Measurements from ENCODE around the gene CCNDBP1. TPM values are rescaled to one million over a fixed set of nuclear protein-coding genes. Genes with fewer than 3 reads are reported as not detected.
"Not testable (repeated sequence)": the region's sequence is repeated elsewhere in the genome, so short reads cannot be mapped to it uniquely, and the experiment has no call there.

The CCNDBP1 gene
- total and polyA plus RNA-seq, 2 donors, result 60.7 to 87.9 TPM

DNA sequence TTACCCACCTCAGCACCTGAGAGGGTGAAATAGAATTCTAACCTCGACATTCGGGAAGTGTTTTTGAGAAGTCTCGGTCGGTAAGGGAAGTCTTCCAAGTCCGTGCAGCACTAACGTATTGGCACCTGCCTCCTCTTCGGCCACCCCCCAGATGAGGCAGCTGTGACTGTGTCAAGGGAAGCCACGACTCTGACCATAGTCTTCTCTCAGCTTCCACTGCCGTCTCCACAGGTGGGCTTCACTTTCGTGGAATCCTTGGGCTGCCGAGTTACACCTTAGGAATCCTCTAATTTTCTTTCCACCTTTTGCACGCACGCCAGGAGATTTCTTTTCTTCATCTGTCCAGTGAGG, 775 bp downstream of the CCNDBP1 start:
- Histone ChIP-seq H3K9me3 (ENCODE audit: control insufficient read depth in 2 of 2, insufficient read depth in 1 of 2, low read length in 1 of 2) (no peaks in the 10 kb centered on the region), H3K36me3 (ENCODE audit: control insufficient read depth in 2 of 2, insufficient read depth in 2 of 2, low read length in 1 of 2) (peaks cover 18% of the 10 kb centered on the region in 2 donors), H3K27me3 (ENCODE audit: control insufficient read depth in 2 of 2, insufficient read depth in 1 of 2, low read length in 1 of 2) (no peaks in the 10 kb centered on the region), H3K27ac (ENCODE audit: low read depth in 1 of 2, low read length in 1 of 2) (peak overlapping the region; percentile 87 to 97), H3K4me3 (ENCODE audit: low read length in 2 of 2) (peak overlapping the region; percentile 70 to 94), H3K4me1 (ENCODE audit: control insufficient read depth in 2 of 2, insufficient read depth in 2 of 2, low read length in 2 of 2) (peaks cover 4 to 17% of the 10 kb centered on the region in 2 donors)
- DNase-seq (ENCODE audit: low read depth in 6 of 9, low spot score in 9 of 9), result peak in 1 of 9 donors; percentile 38
- WGBS, result 5% methylated on average over 13 of the region's 13 CpGs

- peaks cover 28 to 34% of the 10 kb centered on the region in 2 donors for H3K36me3 ChIP-seq (ENCODE audit: control insufficient read depth in 2 of 2, insufficient read depth in 2 of 2, low read length in 1 of 2)
- no peak overlapping the region for H3K4me3 ChIP-seq (ENCODE audit: low read length in 2 of 2)
- H3K9me3 ChIP-seq (ENCODE audit: control insufficient read depth in 2 of 2, insufficient read depth in 1 of 2, low read length in 1 of 2), result no peaks in the 10 kb centered on the region
- no peak overlapping the region for H3K27ac ChIP-seq (ENCODE audit: low read depth in 1 of 2, low read length in 1 of 2)
- H3K4me1 ChIP-seq (ENCODE audit: control insufficient read depth in 2 of 2, insufficient read depth in 2 of 2, low read length in 2 of 2), result peaks cover 4 to 17% of the 10 kb centered on the region in 2 donors
- peak in 4 of 9 donors; percentile 29 to 67 (median 31) for DNase-seq (ENCODE audit: low read depth in 6 of 9, low spot score in 9 of 9)
- H3K27me3 ChIP-seq (ENCODE audit: control insufficient read depth in 2 of 2, insufficient read depth in 1 of 2, low read length in 1 of 2), result no peaks in the 10 kb centered on the region
- 93% methylated on average over 2 of the region's 2 CpGs for WGBS
These were observed 2.4 kb downstream of the CCNDBP1 start for GRCh38 chr15:43187544-43188155.

GRCh38 chr15:43189296-43189695, 4.1 kb downstream of the CCNDBP1 start:
- Histone ChIP-seq H3K9me3 (ENCODE audit: control insufficient read depth in 2 of 2, insufficient read depth in 1 of 2, low read length in 1 of 2) (no peaks in the 10 kb centered on the region), H3K4me1 (ENCODE audit: control insufficient read depth in 2 of 2, insufficient read depth in 2 of 2, low read length in 2 of 2) (peaks cover 4 to 16% of the 10 kb centered on the region in 2 donors), H3K27me3 (ENCODE audit: control insufficient read depth in 2 of 2, insufficient read depth in 1 of 2, low read length in 1 of 2) (no peaks in the 10 kb centered on the region), H3K4me3 (ENCODE audit: low read length in 2 of 2) (no peak overlapping the region), H3K36me3 (ENCODE audit: control insufficient read depth in 2 of 2, insufficient read depth in 2 of 2, low read length in 1 of 2) (peaks cover 35 to 40% of the 10 kb centered on the region in 2 donors), H3K27ac (ENCODE audit: low read depth in 1 of 2, low read length in 1 of 2) (no peak overlapping the region)
- no peak for DNase-seq (ENCODE audit: low read depth in 6 of 9, low spot score in 9 of 9)
- WGBS, result 96% methylated on average over 2 of the region's 2 CpGs

DNA sequence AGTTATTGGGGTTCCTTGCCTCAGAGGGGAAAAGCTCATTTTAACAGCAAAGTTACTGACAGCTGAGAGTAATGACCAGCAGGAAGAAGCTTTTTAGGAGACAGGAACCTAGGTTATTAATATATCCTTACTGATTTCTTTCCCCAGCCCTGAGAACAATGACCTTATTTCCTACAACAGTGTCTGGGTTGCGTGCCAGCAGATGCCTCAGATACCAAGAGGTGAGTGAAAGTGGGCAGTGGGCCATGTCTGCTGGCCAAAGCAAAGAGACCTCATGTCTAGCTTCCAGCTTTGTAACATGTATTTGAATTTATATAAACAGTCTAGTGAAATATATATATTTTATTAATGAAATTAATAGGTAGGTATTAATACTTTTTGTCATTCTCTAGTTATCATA, 5.0 kb downstream of the CCNDBP1 start:
- Histone ChIP-seq H3K4me1 (ENCODE audit: control insufficient read depth in 2 of 2, insufficient read depth in 2 of 2, low read length in 2 of 2) (peaks cover 0 to 7% of the 10 kb centered on the region in 2 donors), H3K4me3 (ENCODE audit: low read length in 2 of 2) (no peak overlapping the region), H3K36me3 (ENCODE audit: control insufficient read depth in 2 of 2, insufficient read depth in 2 of 2, low read length in 1 of 2) (peaks cover 40 to 47% of the 10 kb centered on the region in 2 donors), H3K27me3 (ENCODE audit: control insufficient read depth in 2 of 2, insufficient read depth in 1 of 2, low read length in 1 of 2) (no peaks in the 10 kb centered on the region), H3K27ac (ENCODE audit: low read depth in 1 of 2, low read length in 1 of 2) (no peak overlapping the region), H3K9me3 (ENCODE audit: control insufficient read depth in 2 of 2, insufficient read depth in 1 of 2, low read length in 1 of 2) (no peaks in the 10 kb centered on the region)
- no peak for DNase-seq (ENCODE audit: low read depth in 6 of 9, low spot score in 9 of 9)
- 98% methylated on average over 1 of the region's 1 CpG for WGBS

DNA sequence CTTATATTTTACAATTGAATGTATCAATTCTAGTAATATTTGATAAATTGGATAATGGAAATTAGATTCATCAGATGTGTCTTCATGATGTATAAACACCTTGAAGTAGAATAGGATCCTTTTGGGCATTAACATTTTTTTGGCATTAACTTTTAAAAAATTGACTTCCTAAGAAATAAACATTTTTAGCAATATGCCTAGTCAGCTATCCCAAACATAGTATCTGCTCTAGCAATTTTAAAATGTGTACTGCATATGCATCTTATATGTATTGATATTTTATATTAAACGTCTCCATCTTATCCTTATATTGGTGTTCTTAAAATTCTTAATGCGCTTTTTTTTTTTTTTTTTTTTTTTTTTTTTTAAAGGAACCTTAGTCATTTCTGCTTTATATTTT, 8.5 kb downstream of the CCNDBP1 start:
- H3K9me3 ChIP-seq (ENCODE audit: control insufficient read depth in 2 of 2, insufficient read depth in 1 of 2, low read length in 1 of 2), result no peaks in the 10 kb centered on the region
- H3K27ac ChIP-seq (ENCODE audit: low read depth in 1 of 2, low read length in 1 of 2), result no peak overlapping the region
- no peaks in the 10 kb centered on the region for H3K4me1 ChIP-seq (ENCODE audit: control insufficient read depth in 2 of 2, insufficient read depth in 2 of 2, low read length in 2 of 2)
- no peak overlapping the region for H3K4me3 ChIP-seq (ENCODE audit: low read length in 2 of 2)
- 100% methylated on average over 2 of the region's 2 CpGs for WGBS
- H3K36me3 ChIP-seq (ENCODE audit: control insufficient read depth in 2 of 2, insufficient read depth in 2 of 2, low read length in 1 of 2), result peaks cover 52 to 54% of the 10 kb centered on the region in 2 donors
- no peaks in the 10 kb centered on the region for H3K27me3 ChIP-seq (ENCODE audit: control insufficient read depth in 2 of 2, insufficient read depth in 1 of 2, low read length in 1 of 2)
- no peak for DNase-seq (ENCODE audit: low read depth in 6 of 9, low spot score in 9 of 9)

GRCh38 chr15:43194795-43195194, 9.6 kb downstream of the CCNDBP1 start:
- peaks cover 47% of the 10 kb centered on the region in 2 donors for H3K36me3 ChIP-seq (ENCODE audit: control insufficient read depth in 2 of 2, insufficient read depth in 2 of 2, low read length in 1 of 2)

GRCh38 chr15:43196760-43197548, 11.8 kb downstream of the CCNDBP1 start:
- WGBS, result 96% methylated on average over 10 of the region's 10 CpGs
- DNase-seq (ENCODE audit: low read depth in 6 of 9, low spot score in 9 of 9), result no peak
- peaks cover 25 to 29% of the 10 kb centered on the region in 2 donors for H3K36me3 ChIP-seq (ENCODE audit: control insufficient read depth in 2 of 2, insufficient read depth in 2 of 2, low read length in 1 of 2)
- H3K4me3 ChIP-seq (ENCODE audit: low read length in 2 of 2), result no peak overlapping the region
- H3K4me1 ChIP-seq (ENCODE audit: control insufficient read depth in 2 of 2, insufficient read depth in 2 of 2, low read length in 2 of 2), result no peaks in the 10 kb centered on the region
- no peaks in the 10 kb centered on the region for H3K9me3 ChIP-seq (ENCODE audit: control insufficient read depth in 2 of 2, insufficient read depth in 1 of 2, low read length in 1 of 2)
- H3K27ac ChIP-seq (ENCODE audit: low read depth in 1 of 2, low read length in 1 of 2), result no peak overlapping the region
- H3K27me3 ChIP-seq (ENCODE audit: control insufficient read depth in 2 of 2, insufficient read depth in 1 of 2, low read length in 1 of 2), result no peaks in the 10 kb centered on the region

More at GRCh38 chr15:43194795-43195194, 9.6 kb downstream of the CCNDBP1 start:
- WGBS, result 97% methylated on average over 2 of the region's 2 CpGs
- DNase-seq (ENCODE audit: low read depth in 6 of 9, low spot score in 9 of 9), result no peak
- H3K4me3 ChIP-seq (ENCODE audit: low read length in 2 of 2), result no peak overlapping the region
- no peaks in the 10 kb centered on the region for H3K9me3 ChIP-seq (ENCODE audit: control insufficient read depth in 2 of 2, insufficient read depth in 1 of 2, low read length in 1 of 2)
- H3K27me3 ChIP-seq (ENCODE audit: control insufficient read depth in 2 of 2, insufficient read depth in 1 of 2, low read length in 1 of 2), result no peaks in the 10 kb centered on the region
- H3K4me1 ChIP-seq (ENCODE audit: control insufficient read depth in 2 of 2, insufficient read depth in 2 of 2, low read length in 2 of 2), result no peaks in the 10 kb centered on the region
- no peak overlapping the region for H3K27ac ChIP-seq (ENCODE audit: low read depth in 1 of 2, low read length in 1 of 2)

DNA sequence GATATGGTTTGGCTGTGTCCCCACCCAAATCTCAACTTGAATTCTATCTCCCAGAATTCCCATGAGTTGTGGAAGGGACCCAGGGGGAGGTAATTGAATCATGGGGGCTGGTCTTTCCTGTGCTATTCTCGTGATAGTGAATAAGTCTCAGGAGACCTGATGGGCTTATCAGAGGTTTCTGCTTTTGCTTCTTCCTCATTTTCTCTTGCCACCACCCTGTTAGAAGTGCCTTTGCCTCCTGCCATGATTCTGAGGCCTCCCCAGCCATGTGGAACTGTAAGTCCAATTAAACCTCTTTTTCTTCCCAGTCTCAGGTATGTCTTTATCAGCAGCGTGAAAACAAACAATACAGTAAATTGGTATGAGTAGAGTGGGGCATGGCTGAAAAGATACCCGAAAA, 12.6 kb downstream of the CCNDBP1 start:
- H3K27me3 ChIP-seq (ENCODE audit: control insufficient read depth in 2 of 2, insufficient read depth in 1 of 2, low read length in 1 of 2); H3K4me1 ChIP-seq (ENCODE audit: control insufficient read depth in 2 of 2, insufficient read depth in 2 of 2, low read length in 2 of 2); H3K27ac ChIP-seq (ENCODE audit: low read depth in 1 of 2, low read length in 1 of 2); H3K4me3 ChIP-seq (ENCODE audit: low read length in 2 of 2); DNase-seq (ENCODE audit: low read depth in 6 of 9, low spot score in 9 of 9); H3K9me3 ChIP-seq (ENCODE audit: control insufficient read depth in 2 of 2, insufficient read depth in 1 of 2, low read length in 1 of 2): not testable (repeated sequence)
- 95% methylated on average over 3 of the region's 3 CpGs for WGBS
- peaks cover 17 to 24% of the 10 kb centered on the region in 2 donors for H3K36me3 ChIP-seq (ENCODE audit: control insufficient read depth in 2 of 2, insufficient read depth in 2 of 2, low read length in 1 of 2)

- H3K4me1 ChIP-seq (ENCODE audit: control insufficient read depth in 2 of 2, insufficient read depth in 2 of 2, low read length in 2 of 2); H3K27me3 ChIP-seq (ENCODE audit: control insufficient read depth in 2 of 2, insufficient read depth in 1 of 2, low read length in 1 of 2); H3K4me3 ChIP-seq (ENCODE audit: low read length in 2 of 2); H3K9me3 ChIP-seq (ENCODE audit: control insufficient read depth in 2 of 2, insufficient read depth in 1 of 2, low read length in 1 of 2); H3K27ac ChIP-seq (ENCODE audit: low read depth in 1 of 2, low read length in 1 of 2); DNase-seq (ENCODE audit: low read depth in 6 of 9, low spot score in 9 of 9): not testable (repeated sequence)
- WGBS, result over 99% methylated on average over 4 of the region's 4 CpGs
- peaks cover 14 to 20% of the 10 kb centered on the region in 2 donors for H3K36me3 ChIP-seq (ENCODE audit: control insufficient read depth in 2 of 2, insufficient read depth in 2 of 2, low read length in 1 of 2)
These were observed 13.4 kb downstream of the CCNDBP1 start for GRCh38 chr15:43198556-43198955.
